ENCODE results near the gene PRSS21. TPM values are rescaled to one million over a fixed set of nuclear protein-coding genes. Genes with fewer than 3 reads are reported as not detected.

PRSS21 gene
- total and polyA plus RNA-seq, 10 of the 15 experiments (the other 5 are each of a cell fraction or from before 2014, with no cell fraction given) = 5.3 to 73.4 (median 40.1) TPM; not detected in 1

- no peak for FAIRE-seq
- no peak overlapping the region for H3K27ac ChIP-seq (ENCODE audit: control insufficient read depth, insufficient read depth)
- 49% methylated on average over 5 of the region's 5 CpGs for WGBS (ENCODE audit: insufficient coverage, insufficient replicate concordance, low lambda C conversion rate, missing lambda C conversion rate)
- in situ Hi-C loops (cut with MboI) = no loop called here
- H4K20me1 ChIP-seq (ENCODE audit: control insufficient read depth, insufficient read depth) = no peaks in the 10 kb centered on the region
- DNase-seq (ENCODE audit: low read depth, low spot score) = no peak
- H3K27me3 ChIP-seq (replicated peaks in 1 of 2; ENCODE audit: control insufficient read depth in 2 of 2, insufficient read depth in 2 of 2, low read length in 1 of 2) = peaks cover 0 to 9% of the 10 kb centered on the region in 2 experiments; a peak in 3 of 4 replicates
- ChIA-PET CTCF (no interaction called here), RAD21 (ENCODE audit: unreplicated experiment) (no interaction called here), POLR2A (no interaction called here), SMC1A (ENCODE audit: uncharacterized antibody, unreplicated experiment) (no interaction called here)
- H2AFZ ChIP-seq (ENCODE audit: control insufficient read depth, low read depth, low read length) = no peak overlapping the region
- H3K4me3 ChIP-seq = no peak overlapping the region
- no TSS peak for BruUV-seq (replicated peaks)
- intact Hi-C loops (cut with micrococcal nuclease; ENCODE audit: unreplicated experiment) = no loop called here
- no peaks in the 10 kb centered on the region for H3K79me2 ChIP-seq (ENCODE audit: control insufficient read depth, insufficient read depth, low read length)
- no peak for ATAC-seq
- TF ChIP-seq HDAC2 (IDR thresholded peaks at IDR 0.05) = no peak
- TF ChIP-seq, protein P1, sequence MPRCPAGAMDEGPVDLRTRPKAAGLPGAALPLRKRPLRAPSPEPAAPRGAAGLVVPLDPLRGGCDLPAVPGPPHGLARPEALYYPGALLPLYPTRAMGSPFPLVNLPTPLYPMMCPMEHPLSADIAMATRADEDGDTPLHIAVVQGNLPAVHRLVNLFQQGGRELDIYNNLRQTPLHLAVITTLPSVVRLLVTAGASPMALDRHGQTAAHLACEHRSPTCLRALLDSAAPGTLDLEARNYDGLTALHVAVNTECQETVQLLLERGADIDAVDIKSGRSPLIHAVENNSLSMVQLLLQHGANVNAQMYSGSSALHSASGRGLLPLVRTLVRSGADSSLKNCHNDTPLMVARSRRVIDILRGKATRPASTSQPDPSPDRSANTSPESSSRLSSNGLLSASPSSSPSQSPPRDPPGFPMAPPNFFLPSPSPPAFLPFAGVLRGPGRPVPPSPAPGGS (IDR thresholded peaks at IDR 0.05; ENCODE audit: borderline replicate concordance, insufficient read depth, low read depth, low read length, poor library complexity, severe bottlenecking) = no peak
- no peak for TF ChIP-seq NBN (IDR thresholded peaks at IDR 0.05)
- no peak for TF ChIP-seq SMARCA5 (IDR thresholded peaks at IDR 0.05)
- no peak for TF ChIP-seq JUND (IDR thresholded peaks at IDR 0.05; ENCODE audit: low read depth, low read length)
- no peak for TF ChIP-seq SKIL (IDR thresholded peaks at IDR 0.05; ENCODE audit: low read depth, poor library complexity, severe bottlenecking)
- no peak for TF ChIP-seq ZNF207 (IDR thresholded peaks at IDR 0.05; ENCODE audit: borderline replicate concordance)
- TF ChIP-seq E2F4 (IDR thresholded peaks at IDR 0.05; ENCODE audit: low read depth, low read length) = no peak
- TF ChIP-seq HDGF (IDR thresholded peaks at IDR 0.05) = no peak
- no peak for TF ChIP-seq GATAD2B (conservative IDR thresholded peaks at IDR 0.05; ENCODE audit: low read depth)
- no peak for TF ChIP-seq MXI1 (IDR thresholded peaks at IDR 0.05; ENCODE audit: low read depth, low read length)
- TF ChIP-seq SMC3 (IDR thresholded peaks at IDR 0.05; ENCODE audit: borderline replicate concordance, low read length) = no peak
- H3K9ac ChIP-seq (ENCODE audit: control insufficient read depth, insufficient read depth, low read length) = no peak overlapping the region
- H3K36me3 ChIP-seq (ENCODE audit: control insufficient read depth in 2 of 2, insufficient read depth in 2 of 2, low read length in 1 of 2) = no peaks in the 10 kb centered on the region
- no peaks in the 10 kb centered on the region for H3K9me3 ChIP-seq (replicated peaks; ENCODE audit: control insufficient read depth, insufficient read depth, low read length)
- H3K4me1 ChIP-seq (ENCODE audit: control insufficient read depth, insufficient read depth, low read length) = no peaks in the 10 kb centered on the region
- no peak overlapping the region for H3K4me2 ChIP-seq (ENCODE audit: control insufficient read depth, insufficient read depth)
These were observed 26.4 kb upstream of the PRSS21 start for GRCh38 chr16:2790631-2791030.

Data from GM12878 (cell line).